GM21367 (cell line): ENCODE measurements around the gene RCAN1.

Experiments used
- ATAC-seq: cut with Tn5 transposase; IDR thresholded peaks from one replicate; pipeline ENCODE4 v1.9.1; 2021; ENCODE audit not compliant: unreplicated experiment

RCAN1 gene

GRCh38 chr21:34614628-34615486 is at the start of gene RCAN1:
RCAN1 (minus strand) TSS chr21:34615113; CDS start chr21:34615011, 102 bp downstream.
- ATAC-seq, result peak; percentile 92

- no peak for ATAC-seq
These were observed 46.9 kb upstream of the RCAN1 start for GRCh38 chr21:34661848-34662247.

- no peak for ATAC-seq
These were observed 38.6 kb upstream of the RCAN1 start for GRCh38 chr21:34653522-34653921.

GRCh38 chr21:34651642-34652041 is 36.7 kb upstream of the RCAN1 start:
- no peak for ATAC-seq

- ATAC-seq, result no peak
These were observed 36.0 kb upstream of the RCAN1 start for GRCh38 chr21:34650861-34651431.

GRCh38 chr21:34649400-34649799 is 34.5 kb upstream of the RCAN1 start:
- no peak for ATAC-seq

GRCh38 chr21:34648739-34649297 is 33.9 kb upstream of the RCAN1 start:
- ATAC-seq, result no peak

GRCh38 chr21:34647555-34647954 is 32.6 kb upstream of the RCAN1 start:
- no peak for ATAC-seq

- no peak for ATAC-seq
These were observed 29.9 kb upstream of the RCAN1 start for GRCh38 chr21:34644825-34645224.

GRCh38 chr21:34642211-34643075 is 27.5 kb upstream of the RCAN1 start:
- peak; percentile 42 for ATAC-seq

GRCh38 chr21:34640858-34641257 is 25.9 kb upstream of the RCAN1 start:
- no peak for ATAC-seq

GRCh38 chr21:34639882-34640788 is 25.2 kb upstream of the RCAN1 start:
- ATAC-seq, result no peak

- no peak for ATAC-seq
These were observed 24.3 kb upstream of the RCAN1 start for GRCh38 chr21:34639250-34639649.

GRCh38 chr21:34636961-34637360 is 22.0 kb upstream of the RCAN1 start:
- no peak for ATAC-seq

GRCh38 chr21:34635307-34635706 is 20.4 kb upstream of the RCAN1 start:
- ATAC-seq, result no peak

GRCh38 chr21:34632498-34632897 is 17.6 kb upstream of the RCAN1 start:
- no peak for ATAC-seq

- ATAC-seq, result no peak
These were observed 15.7 kb upstream of the RCAN1 start for GRCh38 chr21:34630536-34631143.

- ATAC-seq, result no peak
These were observed 11.2 kb upstream of the RCAN1 start for GRCh38 chr21:34626131-34626530.

GRCh38 chr21:34625030-34625593 is 10.2 kb upstream of the RCAN1 start:
- ATAC-seq, result no peak
